HG02840 (cell line): ENCODE measurements around the gene KCNB1.

Experiments used
- ATAC-seq: cut with Tn5 transposase; IDR thresholded peaks from one replicate; pipeline ENCODE4 v1.9.1; 2021; ENCODE audit warnings: mild to moderate bottlenecking, moderate library complexity, moderate number of reproducible peaks; ENCODE audit not compliant: unreplicated experiment, low FRiP score

The KCNB1 gene

DNA sequence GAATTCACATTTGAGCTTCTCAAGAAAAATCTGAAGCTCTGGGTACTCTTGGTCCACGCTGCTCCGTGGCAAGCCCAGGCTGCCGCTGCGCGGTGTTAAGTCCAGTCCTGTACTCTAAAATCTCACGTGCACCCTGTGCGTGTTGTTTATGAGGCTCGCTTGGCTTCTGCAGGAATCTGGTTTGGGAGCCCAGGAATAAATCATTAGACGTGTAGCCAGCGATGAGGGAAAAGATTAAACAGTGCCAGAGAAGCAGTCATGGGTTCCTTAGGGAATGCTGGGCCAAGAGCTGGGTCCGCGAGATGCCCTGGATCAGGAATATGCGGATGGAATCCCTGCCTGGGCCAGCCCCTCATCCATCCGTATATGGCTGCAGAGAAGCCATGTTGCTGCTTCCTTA is 87.3 kb downstream of the KCNB1 start:
- no peak for ATAC-seq

DNA sequence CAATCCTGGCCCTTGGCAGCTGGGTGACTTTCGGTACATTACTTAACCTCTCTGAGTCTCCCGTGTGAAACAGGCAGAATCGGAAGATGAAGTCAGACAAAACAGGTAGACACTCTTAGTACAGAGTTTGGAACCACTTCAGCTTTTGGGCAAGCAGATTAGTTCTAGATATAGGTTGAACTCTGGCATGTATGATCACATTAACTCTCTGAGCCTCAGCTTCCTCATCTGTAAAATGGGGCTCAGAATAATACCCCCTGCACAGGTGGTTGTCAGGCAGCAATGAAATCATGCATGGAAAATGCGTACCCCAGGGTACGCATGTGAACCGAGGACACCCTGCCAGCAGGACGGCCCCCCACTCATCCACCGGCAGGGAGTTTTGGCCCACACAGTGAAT is 87.7 kb downstream of the KCNB1 start:
- ATAC-seq, result no peak

DNA sequence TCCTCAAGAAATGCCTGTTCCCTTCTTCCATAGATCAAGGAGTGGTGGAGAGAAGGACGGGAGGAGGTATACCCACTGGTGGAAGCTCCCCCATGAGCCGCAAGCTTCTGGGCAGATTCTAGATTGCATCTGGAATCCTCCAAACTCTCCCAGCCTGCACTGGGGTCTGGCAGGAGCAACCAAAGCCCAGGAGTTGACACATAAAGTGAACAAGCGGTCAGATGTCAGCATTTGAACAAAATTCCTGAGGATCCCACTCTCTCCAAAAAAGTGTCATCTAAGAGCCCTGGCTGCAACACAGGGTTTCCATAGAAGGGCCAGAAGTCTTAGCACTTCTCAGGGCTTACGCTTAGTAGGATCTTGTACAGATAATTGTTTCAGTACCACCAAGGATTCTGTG is 88.2 kb downstream of the KCNB1 start:
- no peak for ATAC-seq

DNA sequence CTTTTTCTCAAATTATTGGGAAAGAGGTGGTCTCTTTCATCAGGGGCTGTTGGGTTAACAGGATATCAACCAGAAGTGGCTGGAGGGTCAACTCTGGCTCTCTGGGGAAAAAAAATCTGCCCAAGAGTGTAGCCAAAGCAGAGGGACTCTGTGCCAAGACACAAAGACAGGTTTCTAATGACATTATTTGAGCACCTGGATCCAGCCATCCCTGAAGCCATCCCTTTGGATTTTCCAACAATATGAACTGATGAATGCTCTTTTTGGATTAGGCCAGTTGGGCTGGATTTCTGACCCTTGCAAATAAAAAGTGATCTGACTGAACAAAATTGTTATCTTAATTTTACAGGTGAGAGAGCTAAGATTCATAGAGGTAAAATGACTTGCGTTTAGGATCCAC is 88.7 kb downstream of the KCNB1 start:
- no peak for ATAC-seq

DNA sequence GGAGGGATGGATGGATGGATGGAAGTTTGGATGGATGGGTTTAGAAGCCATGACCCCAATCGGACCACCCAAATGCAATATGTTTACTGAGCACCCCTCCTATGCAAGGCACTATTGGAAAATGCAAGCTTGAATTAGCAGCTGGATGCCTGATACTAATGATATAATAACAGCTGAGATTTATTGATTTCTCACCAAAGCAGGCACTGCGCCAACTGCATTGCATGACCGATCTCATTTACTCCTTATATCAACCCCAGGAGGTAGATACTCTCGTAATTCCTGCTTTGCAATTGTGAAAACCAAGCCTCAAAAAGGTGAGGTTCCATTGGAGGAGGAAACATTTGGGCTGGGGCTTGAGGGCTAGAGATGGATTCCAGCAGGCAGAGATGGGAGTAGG is 89.7 kb downstream of the KCNB1 start:
- ATAC-seq, result no peak

DNA sequence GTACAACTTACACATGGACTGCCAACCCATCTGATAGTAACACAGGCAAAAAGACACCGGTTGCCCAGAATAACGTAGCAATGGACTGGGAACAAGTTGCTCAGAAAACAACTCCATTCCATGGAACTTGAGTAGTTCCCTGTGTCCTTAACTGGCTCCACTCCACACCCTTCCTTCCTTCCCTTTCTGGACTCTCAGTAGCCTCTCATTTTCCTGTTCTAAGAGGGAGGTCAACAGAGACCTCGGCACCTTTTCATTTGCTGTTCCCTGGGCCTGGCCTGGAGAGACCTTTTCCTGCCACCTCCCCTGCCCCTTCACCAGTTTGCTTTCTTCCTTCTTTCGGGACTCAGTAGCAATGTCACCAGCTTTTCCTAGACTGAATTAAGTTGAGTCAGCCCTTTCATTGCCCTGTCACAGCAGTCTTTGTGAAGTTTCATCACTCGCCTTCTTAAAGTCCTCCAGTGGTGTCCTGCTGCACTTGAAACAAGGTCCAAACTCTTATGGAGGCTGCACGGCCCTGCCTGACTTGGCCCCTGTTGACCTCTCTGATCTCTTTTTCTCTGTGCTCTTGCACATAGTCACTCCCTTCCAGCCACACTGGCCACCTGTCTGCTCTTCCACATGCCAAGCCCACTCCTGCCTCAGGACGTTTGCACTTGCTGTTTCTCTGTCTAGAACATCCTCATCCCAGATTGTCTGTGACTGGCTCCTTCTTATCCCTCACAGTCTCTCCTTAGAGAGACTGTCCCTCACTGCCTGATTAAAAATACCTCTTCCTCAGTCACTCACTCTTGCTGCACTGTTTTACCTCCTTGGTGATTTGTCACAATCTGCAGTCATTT is 90.8 kb downstream of the KCNB1 start:
- ATAC-seq, result no peak

DNA sequence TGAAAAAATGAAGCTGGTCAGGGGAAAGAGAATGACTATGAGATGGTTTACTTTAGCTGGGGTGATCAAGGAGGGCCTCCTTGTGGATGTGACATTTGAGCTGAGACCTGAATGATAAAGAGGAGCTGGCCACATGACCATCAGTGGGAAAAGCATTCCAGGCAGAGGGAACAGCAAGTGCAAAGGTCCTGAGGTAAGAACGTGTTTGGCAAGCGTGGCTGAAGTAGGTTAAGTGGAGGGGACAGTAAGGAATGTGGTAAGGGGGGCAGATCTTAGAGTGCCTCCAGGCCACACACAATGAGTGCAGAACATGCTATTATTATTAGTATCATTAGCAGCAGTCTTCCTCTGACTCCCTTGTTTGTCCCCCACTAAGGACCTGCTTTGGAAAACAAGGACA is 92.6 kb downstream of the KCNB1 start:
- ATAC-seq, result no peak

DNA sequence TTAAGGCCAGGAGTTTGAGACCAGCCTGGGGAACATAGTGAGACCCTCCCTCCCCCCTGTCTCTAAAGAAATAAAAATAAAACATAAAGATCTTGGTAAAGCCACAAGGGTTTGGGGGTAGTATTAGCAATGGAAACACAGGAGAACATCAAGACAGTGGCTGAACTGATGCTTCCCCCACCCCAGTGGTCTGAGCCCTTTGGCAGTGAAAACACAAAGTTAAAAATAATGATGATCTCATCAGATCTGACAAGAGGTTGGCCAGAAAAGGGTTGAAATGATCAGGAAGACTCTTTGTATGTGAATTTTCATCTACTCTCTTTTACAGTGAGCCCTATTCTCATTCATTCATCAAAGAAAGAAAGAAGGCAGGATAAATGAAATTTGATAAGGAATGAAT is 93.7 kb downstream of the KCNB1 start:
- ATAC-seq, result no peak

DNA sequence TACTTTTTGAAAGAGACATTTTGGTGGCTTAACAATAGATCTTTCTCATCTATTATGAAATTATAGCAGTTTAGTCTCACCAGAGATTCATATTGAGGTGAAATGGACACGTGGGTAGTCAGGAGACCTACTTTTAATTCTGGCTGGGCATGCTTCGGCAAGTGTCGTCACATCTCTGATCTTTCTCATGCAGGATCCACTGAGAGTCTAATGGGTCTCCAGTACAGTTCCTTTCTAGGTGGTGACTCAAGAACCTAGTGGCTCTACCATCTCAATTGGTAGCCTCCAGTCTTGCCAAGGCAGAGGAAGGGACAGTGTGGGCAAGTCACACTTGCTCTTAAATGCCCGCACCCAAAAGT is 94.9 kb downstream of the KCNB1 start:
- ATAC-seq, result no peak

DNA sequence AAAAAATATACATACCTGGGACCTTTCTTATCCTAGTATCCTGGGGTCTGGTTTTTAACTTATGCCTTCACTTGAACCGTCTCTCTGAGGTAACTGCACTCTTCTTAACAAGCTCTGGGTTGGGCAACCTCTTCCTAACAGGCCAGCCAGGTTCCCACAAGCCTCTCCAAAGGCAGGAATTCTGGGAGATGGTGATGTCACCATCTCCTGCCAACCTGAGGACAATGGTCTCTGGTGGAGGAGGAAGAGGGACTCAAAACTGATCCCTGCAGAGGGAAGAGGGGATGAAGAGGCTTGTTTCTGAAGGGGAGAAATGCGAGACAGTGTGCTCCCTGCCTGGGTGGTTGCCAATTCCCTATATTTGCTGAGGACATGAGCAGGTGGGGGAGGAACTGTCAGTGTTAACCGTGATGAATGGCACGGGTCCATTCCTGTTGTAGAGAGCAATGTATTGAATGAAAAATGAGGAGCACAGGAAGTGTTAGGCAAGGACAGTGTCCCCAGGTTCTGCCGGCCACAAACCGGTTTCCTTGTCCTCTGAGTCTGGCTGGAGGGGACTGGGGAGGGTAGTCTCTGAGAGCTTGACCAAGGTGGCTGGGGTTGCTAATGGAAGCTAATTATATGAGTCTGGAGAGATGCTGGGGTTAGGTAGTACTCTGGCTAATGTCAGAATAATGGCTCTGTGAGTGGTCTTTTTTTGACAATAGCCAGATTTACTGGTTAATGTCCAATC is 95.5 kb downstream of the KCNB1 start:
- no peak for ATAC-seq

DNA sequence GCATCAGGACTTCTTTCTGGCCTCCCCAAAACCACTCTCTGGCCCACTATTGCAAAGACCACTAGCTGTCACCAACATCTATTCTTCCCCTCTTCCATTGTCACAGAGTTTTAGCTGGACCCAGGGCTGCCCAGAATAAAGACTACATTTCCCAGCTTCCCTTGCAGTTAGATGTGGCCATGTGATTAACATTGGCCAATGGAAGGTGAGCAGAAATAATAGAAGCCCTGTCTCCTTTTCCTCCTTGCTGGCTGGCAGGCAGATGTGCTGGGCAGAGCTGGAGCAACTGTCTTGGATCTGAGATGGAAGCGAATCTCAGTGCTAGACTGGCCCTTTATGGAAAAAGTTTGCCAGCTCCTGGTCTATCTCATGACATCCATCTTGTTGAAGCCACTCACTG is 97.0 kb downstream of the KCNB1 start:
- no peak for ATAC-seq

DNA sequence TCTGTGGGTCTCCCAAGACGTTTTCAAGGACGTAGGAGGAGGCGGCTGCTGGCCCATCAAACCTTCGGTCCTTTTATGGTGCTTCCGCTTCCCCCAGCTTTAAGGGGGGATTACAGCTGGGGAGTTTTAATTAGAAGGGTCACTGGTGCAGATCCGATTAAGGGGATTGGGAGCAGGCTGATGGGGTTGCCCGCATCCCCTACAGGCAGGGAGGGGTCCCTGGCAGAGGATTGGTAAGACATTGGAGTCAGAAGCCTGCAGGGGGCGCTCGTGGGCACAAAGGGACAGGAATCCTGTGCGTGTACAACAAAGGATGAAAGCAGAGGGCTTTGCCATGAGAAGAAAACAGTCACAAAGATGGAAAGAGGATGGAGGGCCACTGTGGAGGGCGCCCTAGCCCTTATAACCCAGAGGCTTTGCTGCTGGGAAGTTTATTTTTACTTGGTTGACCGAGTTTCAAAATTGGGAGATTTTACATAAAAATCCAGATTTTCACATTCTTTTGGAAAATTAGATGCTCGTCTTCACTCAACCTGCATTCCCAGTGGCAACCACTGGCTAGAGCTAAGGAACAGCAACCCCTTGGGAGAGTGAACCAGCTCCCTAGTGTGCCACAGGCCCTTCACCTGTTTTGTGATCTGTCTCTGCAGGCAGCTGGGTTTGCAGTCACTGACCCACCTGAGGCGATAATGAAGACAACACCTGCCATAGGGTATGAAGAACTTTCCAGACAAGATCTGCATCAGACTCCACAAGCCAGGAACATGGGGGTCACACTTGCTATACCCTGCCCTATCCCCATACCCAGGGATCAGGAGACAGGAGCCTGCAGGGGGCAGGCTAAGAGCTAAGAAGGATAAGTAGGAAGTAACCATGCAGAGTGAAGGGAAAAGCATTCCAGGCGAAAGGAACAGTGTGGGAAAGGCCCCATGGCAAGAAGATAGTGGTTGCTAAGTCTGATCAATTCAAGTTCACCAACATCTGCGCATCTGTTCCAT is 97.7 kb downstream of the KCNB1 start:
- no peak for ATAC-seq

DNA sequence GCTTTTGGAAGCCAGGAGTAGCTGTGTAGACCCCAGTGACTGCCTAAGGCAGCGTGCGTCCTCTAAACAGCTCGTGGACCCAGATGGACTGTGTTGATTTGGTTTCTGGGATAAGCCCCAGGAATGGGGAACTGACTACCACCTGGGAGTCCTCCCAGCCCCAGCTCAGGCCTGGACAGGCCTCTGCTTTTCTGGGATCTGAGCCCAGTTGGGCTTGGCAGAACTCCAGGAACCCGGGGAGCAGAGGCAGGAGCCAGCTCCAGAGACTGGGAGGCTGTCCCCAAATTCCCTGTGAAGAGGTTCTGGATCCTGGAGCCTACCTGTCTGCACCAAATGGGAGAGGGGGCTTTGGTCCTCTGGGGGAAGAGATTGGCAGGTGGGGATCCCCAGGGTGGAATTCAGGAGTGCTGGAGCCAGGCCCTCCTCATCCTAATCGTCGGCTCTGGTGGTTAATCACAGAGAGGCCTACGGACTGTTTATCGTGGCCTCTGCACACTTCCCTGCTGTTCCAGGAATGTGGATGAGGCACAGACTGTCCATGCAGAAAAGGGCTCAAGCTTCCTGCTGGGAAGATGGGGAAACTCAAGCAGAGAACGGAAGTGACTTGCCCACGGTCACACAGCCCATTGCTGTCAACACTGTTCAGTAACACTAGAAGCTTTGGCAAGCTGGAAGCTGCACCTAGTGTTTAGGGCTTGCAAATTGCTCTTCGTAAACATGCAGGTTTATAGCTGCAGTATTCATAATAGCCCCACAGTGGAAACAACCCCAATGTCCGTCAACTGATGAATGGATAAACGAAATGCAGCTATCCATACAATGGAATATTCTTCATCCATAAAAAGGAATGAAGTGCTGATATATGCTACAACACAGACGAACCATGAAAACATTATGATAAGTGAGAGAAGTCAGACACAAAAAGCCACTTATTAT is 100.6 kb downstream of the KCNB1 start:
- no peak for ATAC-seq

DNA sequence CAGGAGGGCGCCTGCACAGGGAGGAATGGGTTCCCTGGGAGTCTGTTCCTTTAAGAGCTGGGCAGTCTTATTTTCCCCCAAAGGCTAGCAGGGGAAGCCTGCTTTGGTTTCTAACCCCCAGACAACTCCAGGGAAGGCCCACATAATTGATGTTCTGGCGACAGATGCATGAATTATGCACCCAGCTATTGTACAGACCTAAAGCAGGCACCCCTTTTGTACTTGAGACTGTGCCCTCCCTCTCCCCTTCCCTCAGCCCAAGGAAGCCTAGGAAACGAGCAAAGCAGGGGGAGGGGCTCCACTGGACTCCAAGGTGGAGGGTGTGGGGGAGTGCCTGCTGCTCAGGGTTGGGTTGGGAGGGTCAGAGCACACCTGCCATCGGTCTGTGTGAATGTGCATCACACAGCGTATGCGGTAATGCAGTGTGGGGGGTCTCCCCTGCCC is 102.1 kb downstream of the KCNB1 start:
- ATAC-seq, result no peak

DNA sequence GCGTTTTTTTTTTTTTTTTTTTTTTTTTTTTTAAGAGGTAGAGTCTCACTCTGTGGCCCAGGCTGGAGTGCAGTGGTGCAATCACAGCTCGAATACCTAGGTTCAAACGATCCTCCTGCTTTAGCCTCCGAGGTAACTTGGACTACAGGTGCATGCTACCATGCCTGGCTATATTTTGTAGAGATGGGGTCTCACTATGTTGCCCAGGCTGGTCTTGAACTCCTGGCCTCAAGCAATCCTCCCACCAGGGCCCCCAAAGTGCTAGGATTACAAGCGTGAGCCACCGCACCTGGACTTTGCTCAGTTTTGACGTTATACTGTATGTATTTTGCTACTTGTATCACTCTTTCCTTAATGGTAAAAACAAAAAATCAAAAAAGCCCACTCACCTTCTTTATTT is 103.1 kb downstream of the KCNB1 start:
- no peak for ATAC-seq

DNA sequence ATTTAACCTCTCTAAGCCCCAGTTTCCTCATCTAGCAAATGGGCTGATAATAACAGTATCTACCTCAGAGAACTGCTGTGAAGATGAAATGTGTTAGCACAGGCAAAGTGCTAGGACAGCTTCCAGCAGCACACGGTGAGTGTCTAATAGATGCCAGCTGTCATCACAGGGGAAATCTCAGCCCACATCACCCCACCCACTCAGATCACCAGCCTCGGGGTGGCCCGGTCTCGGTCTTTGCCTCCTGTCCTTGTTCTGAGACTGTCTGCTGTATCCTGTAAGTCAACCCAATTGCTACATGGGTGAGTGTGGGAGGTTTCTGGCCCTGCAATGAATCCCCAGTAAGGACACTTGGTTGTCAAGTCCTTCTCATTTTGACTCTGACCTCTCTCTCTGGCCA is 105.1 kb downstream of the KCNB1 start:
- no peak for ATAC-seq

DNA sequence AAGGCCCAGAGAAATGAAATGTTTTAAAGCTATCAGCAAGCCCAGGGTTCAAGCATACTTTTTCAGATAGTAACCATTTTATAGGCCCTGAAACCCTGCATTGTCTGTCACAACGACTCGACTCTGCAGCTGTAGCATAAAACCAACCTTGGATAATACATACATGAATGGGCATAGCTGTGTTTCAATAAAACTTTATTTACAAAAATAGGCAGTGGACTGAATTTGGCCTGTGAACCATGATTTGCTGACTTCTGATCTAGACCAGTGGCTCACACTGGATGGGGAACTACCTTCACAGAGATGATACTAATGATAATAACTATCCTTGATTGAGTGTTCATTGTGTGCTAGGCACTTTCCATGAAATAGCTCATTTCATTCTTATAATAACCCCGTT is 107.3 kb downstream of the KCNB1 start:
- ATAC-seq, result no peak

DNA sequence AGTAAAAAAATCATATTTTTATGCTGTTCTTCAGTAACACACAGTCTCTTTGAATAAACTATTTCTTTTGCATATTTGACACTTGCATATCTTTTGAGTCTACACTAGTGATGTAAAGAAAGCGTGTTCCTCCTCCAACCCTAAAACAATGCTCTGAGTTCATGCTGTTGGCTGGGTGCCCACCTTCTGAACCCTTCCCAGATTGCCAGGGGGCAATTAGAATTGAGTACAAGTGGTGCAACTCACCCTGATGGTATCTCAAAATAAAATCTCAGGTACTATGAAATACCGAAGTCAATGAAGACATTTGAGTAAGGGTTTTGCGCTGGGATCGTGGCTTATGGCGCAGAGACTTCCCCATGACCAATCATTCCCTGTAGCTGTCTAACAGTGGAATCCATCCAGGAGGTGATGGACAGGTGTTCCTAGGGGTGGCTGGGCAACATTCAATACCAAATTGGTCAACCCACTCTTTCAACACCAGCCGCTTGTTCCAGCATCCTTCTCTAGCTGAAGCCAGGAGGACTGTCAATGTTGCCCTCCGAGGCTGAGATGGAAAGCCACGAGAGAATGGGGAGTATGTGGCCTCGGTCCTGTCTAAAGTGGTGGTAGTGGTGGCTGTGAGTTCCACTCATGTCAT is 110.3 kb downstream of the KCNB1 start:
- no peak for ATAC-seq

DNA sequence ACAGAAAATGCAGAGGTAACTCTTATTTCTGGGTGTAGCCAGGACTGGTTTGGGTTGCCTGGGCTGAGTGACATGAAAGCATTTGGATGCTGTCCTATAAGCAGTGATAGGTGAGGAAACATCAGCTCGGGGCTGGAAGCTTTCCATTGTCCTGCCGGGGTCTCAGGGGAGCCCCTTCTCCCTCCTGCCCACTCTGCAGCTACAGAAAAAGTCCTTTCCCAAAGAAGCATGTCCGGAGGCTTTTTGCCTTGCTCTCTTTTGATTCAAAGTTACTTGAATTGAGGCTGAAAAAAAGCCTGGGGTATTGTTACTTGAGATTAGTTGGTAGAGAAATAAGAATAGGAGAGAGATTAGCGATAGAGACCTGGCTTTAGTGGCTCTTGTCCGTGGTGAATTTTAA is 113.9 kb downstream of the KCNB1 start:
- ATAC-seq, result no peak
